OCI-LY3 (cell line): ENCODE data around the gene TBP.

Source experiments
- H2AFZ ChIP-seq: fragments of 200-600, 300-600 bp; shearing (Covaris generic); 2 replicates; pipeline ENCODE4 v1.6.0; 2014; ENCODE audit warnings: antibody characterized with exemption, low read depth, low read length
- H3K27ac ChIP-seq: fragments of 200-600, 300-600 bp; sonication (generic); 2 replicates; pipeline ENCODE4 v1.5.1; 2014; ENCODE audit warnings: mild to moderate bottlenecking, low read length, moderate library complexity, mixed read lengths
- H3K27me3 ChIP-seq: fragments of 200-600, 300-600 bp; sonication (generic); 2 replicates; pipeline ENCODE4 v1.6.1; 2014; ENCODE audit warnings: low read depth, low read length, mixed read lengths
- H3K36me3 ChIP-seq: fragments of 200-600, 300-600 bp; sonication (generic); replicated peaks from 2 replicates; pipeline ENCODE3; 2014; ENCODE audit warnings: low read depth, low read length, mixed read lengths
- H3K4me1 ChIP-seq: fragments of 300-600, 200-600 bp; sonication (generic); 2 replicates; pipeline ENCODE4 v1.6.1; 2014; ENCODE audit warnings: low read length, mixed read lengths
- H3K4me2 ChIP-seq: fragments of 200-600, 300-600 bp; sonication (generic); 2 replicates; pipeline ENCODE4 v1.6.1; 2014; ENCODE audit warnings: low read length, mixed read lengths
- H3K4me3 ChIP-seq: fragments of 300-600, 200-600 bp; sonication (generic); 2 replicates; pipeline ENCODE4 v1.5.1; 2014; ENCODE audit warnings: antibody characterized with exemption, mild to moderate bottlenecking, low read length, moderate library complexity
- H3K79me2 ChIP-seq: fragments of 300-600, 200-600 bp; shearing (Covaris generic); 2 replicates; pipeline ENCODE4 v1.6.1; 2014; ENCODE audit warnings: mild to moderate bottlenecking, low read length, mixed read lengths
- H3K9ac ChIP-seq: fragments of 300-600, 200-600 bp; shearing (Covaris generic); 2 replicates; pipeline ENCODE4 v1.6.0; 2014; ENCODE audit warnings: mild to moderate bottlenecking, low read length, moderate library complexity
- H3K9me3 ChIP-seq: fragments of 200-600, 300-600 bp; shearing (Covaris generic); 2 replicates; pipeline ENCODE4 v1.6.1; 2014; ENCODE audit warnings: low read length, mixed read lengths; ENCODE audit not compliant: insufficient read depth
- H4K20me1 ChIP-seq: fragments of 200-600, 300-600 bp; sonication (generic); 2 replicates; pipeline ENCODE4 v1.6.1; 2016; ENCODE audit warnings: low read length, mixed read lengths; ENCODE audit not compliant: insufficient read depth
- EZH2phosphoT487 ChIP-seq: fragments of 200-600 bp; shearing (Covaris generic); IDR thresholded peaks from 2 replicates; pipeline ENCODE4 v1.6.1; 2018; ENCODE audit warnings: antibody characterized with exemption, mixed run types, low read depth
- TF ChIP-seq, protein P1 (sequence below): fragments of 200-600, 300-600 bp; sonication (generic); IDR thresholded peaks from 2 replicates; pipeline ENCODE4 v1.5.1; 2014; ENCODE audit warnings: antibody characterized with exemption, low read length, low read depth

The TBP gene

DNA sequence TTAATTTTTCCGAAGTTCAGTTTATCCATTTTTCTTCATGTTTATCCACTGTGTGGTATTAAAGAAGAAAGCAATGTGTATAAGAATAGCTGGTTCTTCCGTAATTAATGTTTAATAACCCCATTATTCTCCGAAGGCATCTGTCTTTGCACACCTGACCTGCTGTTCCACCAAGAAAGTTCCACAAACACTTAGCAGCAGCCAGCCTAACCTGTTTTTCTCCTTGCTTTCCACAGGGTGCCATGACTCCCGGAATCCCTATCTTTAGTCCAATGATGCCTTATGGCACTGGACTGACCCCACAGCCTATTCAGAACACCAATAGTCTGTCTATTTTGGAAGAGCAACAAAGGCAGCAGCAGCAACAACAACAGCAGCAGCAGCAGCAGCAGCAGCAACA, 7.4 kb downstream of the TBP start:
- H2AFZ ChIP-seq: no peak overlapping the region
- no peak overlapping the region for H3K9ac ChIP-seq
- peaks cover 17% of the 10 kb centered on the region for H3K36me3 ChIP-seq
- peaks cover 13% of the 10 kb centered on the region for H3K79me2 ChIP-seq
- H3K27ac ChIP-seq: no peak overlapping the region
- no peak overlapping the region for H3K4me3 ChIP-seq
- no peak for TF ChIP-seq EZH2phosphoT487
- TF ChIP-seq, protein P1, sequence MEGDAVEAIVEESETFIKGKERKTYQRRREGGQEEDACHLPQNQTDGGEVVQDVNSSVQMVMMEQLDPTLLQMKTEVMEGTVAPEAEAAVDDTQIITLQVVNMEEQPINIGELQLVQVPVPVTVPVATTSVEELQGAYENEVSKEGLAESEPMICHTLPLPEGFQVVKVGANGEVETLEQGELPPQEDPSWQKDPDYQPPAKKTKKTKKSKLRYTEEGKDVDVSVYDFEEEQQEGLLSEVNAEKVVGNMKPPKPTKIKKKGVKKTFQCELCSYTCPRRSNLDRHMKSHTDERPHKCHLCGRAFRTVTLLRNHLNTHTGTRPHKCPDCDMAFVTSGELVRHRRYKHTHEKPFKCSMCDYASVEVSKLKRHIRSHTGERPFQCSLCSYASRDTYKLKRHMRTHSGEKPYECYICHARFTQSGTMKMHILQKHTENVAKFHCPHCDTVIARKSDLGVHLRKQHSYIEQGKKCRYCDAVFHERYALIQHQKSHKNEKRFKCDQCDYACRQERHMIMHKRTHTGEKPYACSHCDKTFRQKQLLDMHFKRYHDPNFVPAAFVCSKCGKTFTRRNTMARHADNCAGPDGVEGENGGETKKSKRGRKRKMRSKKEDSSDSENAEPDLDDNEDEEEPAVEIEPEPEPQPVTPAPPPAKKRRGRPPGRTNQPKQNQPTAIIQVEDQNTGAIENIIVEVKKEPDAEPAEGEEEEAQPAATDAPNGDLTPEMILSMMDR: no peak
- H3K27me3 ChIP-seq: no peaks in the 10 kb centered on the region
- no peaks in the 10 kb centered on the region for H3K4me1 ChIP-seq
- H4K20me1 ChIP-seq: no peaks in the 10 kb centered on the region
- no peaks in the 10 kb centered on the region for H3K9me3 ChIP-seq
- H3K4me2 ChIP-seq: no peak overlapping the region

DNA sequence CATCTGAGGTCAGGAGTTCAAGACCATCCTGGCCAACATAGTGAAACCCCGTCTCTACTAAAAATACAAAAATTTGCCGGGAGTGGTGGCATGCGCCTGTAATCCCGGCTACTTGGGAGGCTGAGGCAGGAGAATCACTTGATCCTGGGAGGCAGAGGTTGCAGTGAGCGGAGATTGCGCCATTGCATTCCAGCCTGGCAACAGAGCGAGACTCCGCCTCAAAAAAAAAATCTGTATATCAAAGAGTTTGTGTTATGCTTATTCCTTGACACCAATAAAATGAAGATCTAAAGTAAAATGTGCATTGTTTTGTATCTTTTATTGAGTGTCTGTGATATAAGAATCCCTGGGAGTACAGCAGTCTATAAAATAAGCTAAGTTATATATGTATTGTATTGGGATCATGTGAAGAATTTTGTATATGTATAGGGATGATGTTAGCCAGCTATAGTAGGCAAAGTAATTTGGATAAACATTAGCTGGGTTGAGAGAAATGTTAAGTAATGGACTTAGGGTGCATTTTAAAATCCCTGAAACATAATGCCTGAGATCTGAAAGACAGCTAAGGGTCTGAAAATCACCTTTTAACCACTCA, 10.9 kb downstream of the TBP start:
- no peaks in the 10 kb centered on the region for H3K4me1 ChIP-seq
- H3K4me3 ChIP-seq: no peak overlapping the region
- H3K27me3 ChIP-seq: no peaks in the 10 kb centered on the region
- no peak overlapping the region for H2AFZ ChIP-seq
- H3K27ac ChIP-seq: no peak overlapping the region
- peaks cover 24% of the 10 kb centered on the region for H3K36me3 ChIP-seq
- TF ChIP-seq EZH2phosphoT487: no peak
- TF ChIP-seq, protein P1: no peak
- no peaks in the 10 kb centered on the region for H4K20me1 ChIP-seq
- H3K79me2 ChIP-seq: no peaks in the 10 kb centered on the region; the same call in 1 of the 2 replicates
- H3K9me3 ChIP-seq: no peaks in the 10 kb centered on the region
- H3K9ac ChIP-seq: no peak overlapping the region
- no peak overlapping the region for H3K4me2 ChIP-seq

DNA sequence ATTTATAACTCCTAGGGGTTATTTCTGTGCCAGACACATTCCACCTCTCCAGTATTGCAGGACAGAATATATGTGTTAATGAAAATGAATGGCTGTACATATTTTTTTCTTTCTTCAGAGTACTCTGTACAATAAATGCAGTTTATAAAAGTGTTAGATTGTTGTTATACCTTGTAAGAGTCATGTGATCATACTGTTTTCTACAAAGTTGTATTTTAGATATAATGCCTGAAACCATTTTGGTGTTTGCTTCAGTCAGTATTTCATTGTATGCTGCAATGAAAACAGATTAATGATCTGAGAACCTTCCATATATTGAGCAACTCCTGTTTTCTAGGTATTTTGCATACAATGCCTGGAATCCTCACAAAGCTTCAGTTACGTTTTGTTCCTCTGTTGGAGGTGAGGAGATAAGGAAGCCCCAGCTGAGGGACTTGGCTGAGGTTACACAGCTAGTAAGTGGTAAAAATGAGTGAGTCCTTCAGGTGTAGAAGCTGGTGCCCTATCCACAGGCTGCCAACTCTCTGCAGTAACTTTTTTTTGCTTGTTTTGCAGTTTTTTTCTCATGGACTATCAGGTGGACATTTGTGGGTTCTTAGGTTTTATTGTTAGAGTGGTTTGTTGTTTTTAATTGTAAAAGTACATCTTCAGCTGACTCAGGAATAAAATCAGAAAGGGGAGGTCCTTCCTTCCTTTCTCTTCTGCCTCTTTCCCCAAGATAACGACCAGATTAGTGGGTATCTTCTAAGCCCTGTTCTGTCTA, 18.7 kb downstream of the TBP start:
- H3K9me3 ChIP-seq: no peaks in the 10 kb centered on the region
- no peaks in the 10 kb centered on the region for H3K27me3 ChIP-seq
- H3K36me3 ChIP-seq: peaks cover 20% of the 10 kb centered on the region
- H2AFZ ChIP-seq: no peak overlapping the region
- H3K9ac ChIP-seq: no peak overlapping the region
- H3K4me3 ChIP-seq: no peak overlapping the region
- no peak overlapping the region for H3K4me2 ChIP-seq
- TF ChIP-seq EZH2phosphoT487: no peak
- TF ChIP-seq, protein P1: no peak
- H3K79me2 ChIP-seq: no peaks in the 10 kb centered on the region
- H3K4me1 ChIP-seq: no peaks in the 10 kb centered on the region
- H3K27ac ChIP-seq: no peak overlapping the region
- no peaks in the 10 kb centered on the region for H4K20me1 ChIP-seq

DNA sequence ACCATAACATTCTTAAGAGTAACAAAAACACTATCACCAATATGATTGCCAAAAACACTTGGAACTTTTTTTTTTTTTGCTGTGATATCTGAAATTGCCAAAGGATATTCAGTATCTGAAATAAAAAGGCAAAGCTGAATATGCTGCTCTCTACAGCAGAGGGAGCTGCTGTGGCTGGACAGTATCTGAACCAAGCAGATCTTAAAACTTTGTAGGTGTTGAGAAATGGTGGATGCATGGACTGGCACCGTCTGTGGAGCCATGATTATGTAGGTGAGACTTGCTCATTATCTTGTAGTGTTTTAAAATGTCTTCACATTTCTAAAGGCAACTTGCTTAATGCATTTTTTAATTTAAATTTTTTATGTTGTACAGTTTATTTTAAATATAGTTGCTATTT, 21.1 kb downstream of the TBP start:
- peaks cover 15% of the 10 kb centered on the region for H3K36me3 ChIP-seq
- no peak for TF ChIP-seq EZH2phosphoT487
- TF ChIP-seq, protein P1: peak; percentile 13

More for the DNA sequence above, 21.1 kb downstream of the TBP start:
- Histone ChIP-seq H3K9ac (no peak overlapping the region), H3K27me3 (no peaks in the 10 kb centered on the region), H3K4me2 (no peak overlapping the region), H3K27ac (no peak overlapping the region), H3K4me1 (no peaks in the 10 kb centered on the region), H3K79me2 (no peaks in the 10 kb centered on the region), H3K9me3 (no peaks in the 10 kb centered on the region), H2AFZ (no peak overlapping the region), H4K20me1 (no peaks in the 10 kb centered on the region), H3K4me3 (no peak overlapping the region)
